K562 (cell line): ENCODE data around the gene DNAJC30. TPM values are rescaled to one million over a fixed set of nuclear protein-coding genes. Genes with fewer than 3 reads are reported as not detected.

Experiments
- ATAC-seq: fragments of 200-7000 bp; cut with Tn5 transposase; 3 replicates; pipeline ENCODE4 v1.9.1; 2020; ENCODE audit warnings: moderate library complexity
- BruUV-seq: library from RNA; stranded (reverse); fragments of 400-500 nt; replicated peaks from 2 replicates; lab custom pipeline; 2021; lab: Mats Ljungman, UMichigan
- CTCF ChIA-PET: fragments of 300-600 bp; formaldehyde crosslinking; extraction: SDS; loops from one replicate; lab custom pipeline; 2021; ENCODE audit warnings: low intra/inter-chr PET ratio; lab: Yijun Ruan, JAX
- POLR2A ChIA-PET: fragments of 300-600, 350-650 bp; sonication (Branson Sonifier 250); formaldehyde crosslinking; extraction: SDS; loops from one replicate; lab custom pipeline; 2021; ENCODE audit warnings: antibody characterized with exemption, inconsistent platforms; lab: Yijun Ruan, JAX
- DNase-seq, 4 experiments: peaks; one replicate each; pipeline versions ENCODE4 v3.0.0 to v3.0.0-alpha.2; 2011 to 2018; ENCODE audit warnings: low spot score in 3 of 4, mixed read lengths in 3 of 4; ENCODE audit errors: extremely low read depth in 1 of 4
- FAIRE-seq: peaks from 2 replicates; lab custom pipeline; 2011; peaks lifted over from hg19 to GRCh38; lab: Jason Lieb, UNC
- H2AFZ ChIP-seq: 2 replicates; pipeline ENCODE4 v1.6.0; 2011; ENCODE audit warnings: low read depth, low read length, control low read depth, inconsistent platforms
- H3K27ac ChIP-seq: fragments of 200-600 bp; 3 replicates; pipeline ENCODE4 v1.8.0; 2011; ENCODE audit warnings: low read depth, mild to moderate bottlenecking, control low read depth, inconsistent platforms, low read length, moderate library complexity, mixed read lengths; ENCODE audit errors: extremely low read depth
- H3K27me3 ChIP-seq, 2 experiments: fragments of 300-600 bp in 1 of 2; 2 replicates in 1 of 2; 3 replicates in 1 of 2; pipeline versions ENCODE4 v1.6.0 to v1.8.0; 2011; ENCODE audit warnings: inconsistent platforms in 2 of 2, low read length in 2 of 2, mild to moderate bottlenecking in 1 of 2, mixed read lengths in 1 of 2, moderate library complexity in 1 of 2; ENCODE audit not compliant: control insufficient read depth in 2 of 2, insufficient read depth in 2 of 2
- H3K36me3 ChIP-seq: fragments of 300-600 bp; 3 replicates; pipeline ENCODE4 v1.8.0; 2011; ENCODE audit warnings: mild to moderate bottlenecking, low read length, inconsistent platforms; ENCODE audit not compliant: control insufficient read depth, insufficient read depth
- H3K4me1 ChIP-seq, 2 experiments: fragments of 200-600 bp in 1 of 2; replicated peaks in 1 of 2; 2 replicates in 1 of 2; 3 replicates in 1 of 2; pipeline versions ENCODE4 v1.5.1 to v1.8.0; 2011; ENCODE audit warnings: inconsistent platforms in 2 of 2, low read length in 2 of 2, mild to moderate bottlenecking in 1 of 2, mixed read lengths in 1 of 2, moderate library complexity in 1 of 2; ENCODE audit not compliant: control insufficient read depth in 2 of 2, insufficient read depth in 2 of 2
- H3K4me2 ChIP-seq: 2 replicates; pipeline ENCODE4 v1.6.1; 2011; ENCODE audit warnings: low read length, control low read depth, inconsistent platforms, mixed read lengths; ENCODE audit not compliant: insufficient read depth
- H3K4me3 ChIP-seq: fragments of 200-600 bp; sonication (generic), shearing (Covaris generic); 2 replicates; pipeline ENCODE4 v1.5.1; 2016; ENCODE audit warnings: control low read depth, inconsistent platforms
- H3K79me2 ChIP-seq: fragments of 200-600 bp; 3 replicates; pipeline ENCODE4 v1.8.0; 2011; ENCODE audit warnings: low read length, inconsistent platforms; ENCODE audit not compliant: control insufficient read depth, insufficient read depth
- H3K9ac ChIP-seq, 2 experiments: 2 replicates each; pipeline versions ENCODE4 v1.6.0 to v1.6.1; 2011; ENCODE audit warnings: low read depth in 2 of 2, low read length in 2 of 2, control low read depth in 1 of 2, inconsistent platforms in 1 of 2, mild to moderate bottlenecking in 1 of 2, mixed read lengths in 1 of 2; ENCODE audit not compliant: insufficient read depth in 1 of 2
- H3K9me1 ChIP-seq: one replicate; pipeline ENCODE4 v1.6.0; 2011; ENCODE audit warnings: inconsistent platforms, mild to moderate bottlenecking, low read length, moderate library complexity; ENCODE audit not compliant: control insufficient read depth, insufficient read depth
- H3K9me3 ChIP-seq: replicated peaks from 2 replicates; pipeline ENCODE4 v1.5.1; 2011; ENCODE audit warnings: low read depth, low read length, inconsistent platforms; ENCODE audit not compliant: control insufficient read depth, insufficient read depth
- H4K20me1 ChIP-seq: replicated peaks from 2 replicates; pipeline ENCODE4 v1.6.1; 2011; ENCODE audit warnings: low read length, inconsistent platforms, mixed read lengths; ENCODE audit not compliant: control insufficient read depth, insufficient read depth
- CTCF ChIP-seq, 3 experiments: IDR thresholded peaks in 2 of 3; conservative IDR thresholded peaks in 1 of 3; 2 replicates each; pipeline ENCODE4 v1.5.1; 2011 to 2012; ENCODE audit warnings: low read length in 3 of 3, mild to moderate bottlenecking in 3 of 3, control low read depth in 2 of 3, improper control_type of control experiment in 1 of 3, inconsistent platforms in 1 of 3, low read depth in 1 of 3, mixed read lengths in 1 of 3, moderate library complexity in 1 of 3; ENCODE audit not compliant: insufficient read depth in 2 of 3
- DPF2 ChIP-seq: fragments of 450-650 bp; IDR thresholded peaks from 2 replicates; pipeline ENCODE4 v1.6.1; 2016
- GATAD2B ChIP-seq: fragments of 450-650 bp; IDR thresholded peaks from 2 replicates; pipeline ENCODE4 v1.6.1; 2017; ENCODE audit warnings: mild to moderate bottlenecking, borderline replicate concordance
- HINFP ChIP-seq: fragments of 450-650 bp; conservative IDR thresholded peaks from 2 replicates; pipeline ENCODE4 v1.6.1; 2016; ENCODE audit warnings: missing genetic modification characterization, low read depth, mild to moderate bottlenecking, control low read depth, missing compliant biosample characterization
- HNRNPL ChIP-seq: fragments of 200-400 bp; formaldehyde crosslinking; IDR thresholded peaks from 2 replicates; pipeline ENCODE4 v1.6.1; 2017; ENCODE audit warnings: low read depth, mild to moderate bottlenecking, low read length
- PBX2 ChIP-seq, 2 experiments: IDR thresholded peaks in 1 of 2; conservative IDR thresholded peaks in 1 of 2; 2 replicates each; pipeline ENCODE4 v1.6.1; 2016; ENCODE audit warnings: low read depth in 2 of 2, mild to moderate bottlenecking in 1 of 2, missing compliant biosample characterization in 1 of 2, missing genetic modification characterization in 1 of 2, moderate library complexity in 1 of 2
- PHB2 ChIP-seq: fragments of 450-650 bp; IDR thresholded peaks from 2 replicates; pipeline ENCODE4 v1.6.1; 2017; ENCODE audit warnings: low read depth
- RAD21 ChIP-seq, 2 experiments: fragments of 250-450 bp in 1 of 2; fragments of 450-650 bp in 1 of 2; sonication (Bioruptor Pico) in 1 of 2; formaldehyde crosslinking in 1 of 2; IDR thresholded peaks in 1 of 2; conservative IDR thresholded peaks in 1 of 2; 2 replicates each; pipeline versions ENCODE4 v1.4.0 to v1.8.0; 2020 to 2022; ENCODE audit warnings: mild to moderate bottlenecking in 2 of 2, moderate library complexity in 1 of 2
- STAG1 ChIP-seq: sonication (generic); formaldehyde crosslinking; IDR thresholded peaks from 2 replicates; pipeline ENCODE4 v1.5.0; 2020; ENCODE audit warnings: missing genetic modification reagents, borderline replicate concordance
- TARDBP ChIP-seq: fragments of 450-650 bp; IDR thresholded peaks from 2 replicates; pipeline ENCODE4 v1.6.1; 2016
- TRIM24 ChIP-seq, 2 experiments: fragments of 450-650 bp; IDR thresholded peaks; 2 replicates each; pipeline ENCODE4 v1.6.1; 2016
- ZBTB17 ChIP-seq: fragments of 450-650 bp; formaldehyde crosslinking; IDR thresholded peaks from 2 replicates; pipeline ENCODE4 v1.4.0; 2020; ENCODE audit warnings: mild to moderate bottlenecking
- ZC3H8 ChIP-seq: fragments of 450-650 bp; IDR thresholded peaks from 2 replicates; pipeline ENCODE4 v1.6.1; 2017
- ZNF354B ChIP-seq: fragments of 250-450 bp; sonication (Bioruptor Pico); IDR thresholded peaks from 2 replicates; pipeline ENCODE4 v1.4.0; 2020
- ZNF445 ChIP-seq: fragments of 250-450 bp; sonication (Bioruptor Pico); IDR thresholded peaks from 2 replicates; pipeline ENCODE4 v1.4.0; 2020; ENCODE audit warnings: low read depth, mild to moderate bottlenecking, moderate library complexity
- WGBS: fragments of 100-300 bp; shearing (Covaris generic); methylation state at CpG from one replicate; pipeline ENCODE4 v1.1.6; 2016; ENCODE audit warnings: low coverage, mixed read lengths; ENCODE audit not compliant: insufficient coverage; ENCODE audit errors: missing lambda C conversion rate; 5-methylcytosine and 5-hydroxymethylcytosine counted together
- in situ Hi-C: fragments of 300-500 bp; cut with MboI; formaldehyde crosslinking; loops from 4 replicates; pipeline ENCODE4 v1.15.0; 2018; ENCODE audit warnings: inconsistent platforms, mixed read lengths
- intact Hi-C: fragments of 100-400 bp; cut with micrococcal nuclease; formaldehyde crosslinking; loops from 2 replicates; pipeline ENCODE4 v1.14.2; 2022
- polyA plus RNA-seq, 8 experiments: library from polyadenylated mRNA; depleted of rRNA in 4 of 8; stranded (reverse) in 5 of 8; unstranded in 3 of 8; fragments of >200 nt; fragmentation: Nextera tagmentation in 2 of 8; fragmentation: Illumina TruSeq in 1 of 8; extraction: Ambion mirVana in 2 of 8; extraction: Trizol in 1 of 8; gene quantifications; 2 replicates each; pipeline versions ENCODE4 v1.2.1 to v1.2.3, GENCODE V29; 2011 to 2014; ENCODE audit warnings: inconsistent platforms in 1 of 8, missing spikeins in 1 of 8
- total RNA-seq, 7 experiments: library from RNA; depleted of rRNA in 6 of 7; stranded (reverse); fragments of >200 nt in 6 of 7; fragmentation: Illumina TruSeq in 2 of 7; extraction: Trizol in 2 of 7; gene quantifications; 2 replicates each; pipeline versions ENCODE4 v1.2.1 to v1.2.3, GENCODE V29; 2011 to 2021; ENCODE audit warnings: low replicate concordance in 1 of 7

Gene DNAJC30
- total and polyA plus RNA-seq, 9 of the 15 experiments (the other 6 are each of a cell fraction or from before 2014, with no cell fraction given) = 1.1 to 11.3 (median 4.6) TPM

GRCh38 chr7:73647725-73648592 is 35.3 kb downstream of the DNAJC30 start:
- peak overlapping the region; percentile 31 for H3K4me3 ChIP-seq
- H3K79me2 ChIP-seq = no peaks in the 10 kb centered on the region
- WGBS = 3% methylated on average over 48 of the region's 62 CpGs
- no peaks in the 10 kb centered on the region for H3K9me1 ChIP-seq
- no TSS peak for BruUV-seq
- H3K4me2 ChIP-seq = peak overlapping the region; percentile 20
- no peak overlapping the region for H3K27ac ChIP-seq
- POLR2A ChIA-PET = interaction anchor here (0.8 kb wide), 1 partner anchor 17 kb away, joined by 4 read pairs; no protein-coding TSS in a partner anchor
- no peaks in the 10 kb centered on the region; the same call in 1 of the 2 replicates for H3K9me3 ChIP-seq
- H3K27me3 ChIP-seq = peaks cover 34 to 77% of the 10 kb centered on the region in 2 experiments
- H3K4me1 ChIP-seq = peaks cover 0 to 14% of the 10 kb centered on the region in 2 experiments; a peak in 2 of 5 replicates
- H4K20me1 ChIP-seq = 0 out of 2 replicates have a peak, but pooled peaks cover 3% of the 10 kb centered on the region
- H2AFZ ChIP-seq = 0 out of 2 replicates have a peak overlapping the region, but pooled peaks have one; percentile 4
- ATAC-seq = peak; percentile 78
- in situ Hi-C loops = no loop called here
- intact Hi-C loops = no loop called here
- no peak for FAIRE-seq
- CTCF ChIA-PET = interaction anchor here (2.4 kb wide), 1 partner anchor 78 kb away, joined by 13 read pairs; no protein-coding TSS in a partner anchor
- peak overlapping the region in 1 of 2 experiments; percentile 65; a peak in 2 of 4 replicates for H3K9ac ChIP-seq
- H3K36me3 ChIP-seq = no peaks in the 10 kb centered on the region
- DNase-seq = peak in 2 of 4 experiments; percentile 80 to 83
- TF ChIP-seq TARDBP (no peak), DPF2 (0 out of 2 replicates have a peak, but pooled peaks have one; percentile 12), ZBTB17 (CRISPR knock-in tag) (no peak), CTCF (IDR thresholded peaks at IDR 0.05 in 2 of 3, conservative IDR thresholded peaks at IDR 0.05 in 1 of 3; ENCODE audit: insufficient read depth in 2 of 3, low read depth in 1 of 3, low read length in 3 of 3) (peak in 2 of 3 experiments; percentile 32 to 48; a peak in 3 of 6 replicates), PHB2 (peak; percentile 47; the same call in 1 of the 2 replicates), HNRNPL (peak; percentile 61), PBX2 (CRISPR knock-in tag; IDR thresholded peaks at IDR 0.05; ENCODE audit: low read depth) (no peak), PBX2 (tag; conservative IDR thresholded peaks at IDR 0.05; ENCODE audit: low read depth) (no peak), HINFP (tag) (0 out of 2 replicates have a peak, but pooled peaks have one; percentile 52), RAD21 (CRISPR knock-in tag; conservative IDR thresholded peaks at IDR 0.05 in 1 of 2, IDR thresholded peaks at IDR 0.05 in 1 of 2) (peak in 1 of 2 experiments; percentile 30; a peak in 2 of 4 replicates), STAG1 (CRISPR knock-in tag) (no peak), ZC3H8 (no peak), ZNF354B (CRISPR knock-in tag) (no peak), GATAD2B (no peak), TRIM24 (IDR thresholded peaks at IDR 0.05) (no peak), ZNF445 (no peak)
